HS-5 (cell line): ENCODE results near the gene THAP3.

Experiments
- DNase-seq: peaks from one replicate; pipeline ENCODE4 v3.0.0-alpha.2; 2012; ENCODE audit warnings: low read depth

THAP3 gene

GRCh38 chr1:6673816-6674398 lies 49.2 kb downstream of the THAP3 start:
- no peak for DNase-seq

GRCh38 chr1:6674771-6675170 lies 50.1 kb downstream of the THAP3 start:
- DNase-seq = no peak

- DNase-seq = no peak
Measured at GRCh38 chr1:6675941-6676340, 51.3 kb downstream of the THAP3 start.
